ENCODE results near the gene IL17C. TPM values are rescaled to one million over a fixed set of nuclear protein-coding genes. Genes with fewer than 3 reads are reported as not detected.
"Not testable (repeated sequence)": the region's sequence is repeated elsewhere in the genome, so short reads cannot be mapped to it uniquely, and the experiment has no call there.

IL17C gene
- total RNA-seq, 4 donors from 2014 or later, result 2.4 TPM; not detected in 3

- TF ChIP-seq POLR2A (IDR thresholded peaks at IDR 0.05), result peak in 3 of 4 donors; percentile 83 to 94 (median 90)
- peak in 2 of 6 experiments; percentile 5 to 11 for TF ChIP-seq CTCF (IDR thresholded peaks at IDR 0.05)
- 0% methylated on average over 15 of the region's 88 CpGs; no CpG with 5 or more reads in 1 of the 2 donors for WGBS, 2 donors
- H3K36me3 ChIP-seq, result peaks cover 0 to 24% (median 3%) of the 10 kb centered on the region in 3 donors
- peak within 1 kb of the TSS; percentile 89 to 97 (median 94) for H3K27ac ChIP-seq
- H3K27me3 ChIP-seq, result no peaks in the 10 kb centered on the region
- peaks cover 6 to 39% (median 12%) of the 10 kb centered on the region in 3 donors for H3K4me1 ChIP-seq
- peak; percentile 84 for DNase-seq
- peak within 1 kb of the TSS; percentile 74 to 99 (median 87) for H3K4me3 ChIP-seq
- no peaks in the 10 kb centered on the region for H3K9me3 ChIP-seq
- intact Hi-C loops (cut with DNase I), result no loop called here
Observed at GRCh38 chr16:88662843-88663606, 24.7 kb downstream of the IL17C start, which contains the start of gene MVD. TSS of gene MVD (minus strand) at chr16:88663091. CDS start at chr16:88663080, 11 bp downstream.

- Histone ChIP-seq H3K36me3 (peaks cover 0 to 3% (median 0%) of the 10 kb centered on the region in 3 donors), H3K27ac (no peak overlapping the region), H3K27me3 (no peaks in the 10 kb centered on the region), H3K4me3 (no peak overlapping the region), H3K4me1 (peaks cover 6 to 39% (median 12%) of the 10 kb centered on the region in 3 donors), H3K9me3 (no peaks in the 10 kb centered on the region)
- 54 to 67% methylated on average over 4 of the region's 4 CpGs for WGBS, 2 donors
- TF ChIP-seq CTCF (IDR thresholded peaks at IDR 0.05), result no peak
- no peak for TF ChIP-seq POLR2A (IDR thresholded peaks at IDR 0.05)
- intact Hi-C loops (cut with DNase I), result no loop called here
- DNase-seq, result no peak
Observed at GRCh38 chr16:88665148-88665547, 26.8 kb downstream of the IL17C start.

GRCh38 chr16:88665570-88665969, 27.2 kb downstream of the IL17C start:
- no peaks in the 10 kb centered on the region for H3K9me3 ChIP-seq
- 93% methylated on average over 2 to 3 of the region's 3 CpGs for WGBS, 2 donors
- no peak overlapping the region for H3K4me3 ChIP-seq
- no peaks in the 10 kb centered on the region for H3K36me3 ChIP-seq
- no peak overlapping the region for H3K27ac ChIP-seq
- intact Hi-C loops (cut with DNase I), result no loop called here
- no peaks in the 10 kb centered on the region for H3K27me3 ChIP-seq
- TF ChIP-seq CTCF (IDR thresholded peaks at IDR 0.05), result no peak
- DNase-seq, result no peak
- H3K4me1 ChIP-seq, result peaks cover 6 to 39% (median 12%) of the 10 kb centered on the region in 3 donors

- H3K27me3 ChIP-seq, result no peaks in the 10 kb centered on the region
- 83% methylated on average over 1 of the region's 5 CpGs; no CpG with 5 or more reads in 1 of the 2 donors for WGBS, 2 donors
- H3K9me3 ChIP-seq, result no peaks in the 10 kb centered on the region
- intact Hi-C loops (cut with DNase I), result no loop called here
- no peak for TF ChIP-seq CTCF (IDR thresholded peaks at IDR 0.05)
- TF ChIP-seq POLR2A (IDR thresholded peaks at IDR 0.05), result no peak
- H3K4me1 ChIP-seq, result peaks cover 6 to 24% (median 6%) of the 10 kb centered on the region in 3 donors
- no peak for DNase-seq
- no peak overlapping the region for H3K4me3 ChIP-seq
- H3K36me3 ChIP-seq, result no peaks in the 10 kb centered on the region
- H3K27ac ChIP-seq, result no peak overlapping the region
Observed at GRCh38 chr16:88667461-88667860, 29.1 kb downstream of the IL17C start.

- peaks cover 0 to 10% (median 0%) of the 10 kb centered on the region in 3 donors for H3K4me1 ChIP-seq
- DNase-seq; H3K27me3 ChIP-seq; H3K9me3 ChIP-seq; H3K27ac ChIP-seq; intact Hi-C loops (cut with DNase I); H3K36me3 ChIP-seq; H3K4me3 ChIP-seq: not testable (repeated sequence)
- 91 to 94% methylated on average over 8 of the region's 8 CpGs for WGBS, 2 donors
Observed at GRCh38 chr16:88669493-88669892, 31.1 kb downstream of the IL17C start.
